H1 (cell line): ENCODE data around the gene CDH8. TPM values are rescaled to one million over a fixed set of nuclear protein-coding genes. Genes with fewer than 3 reads are reported as not detected.

Experiments used
- BCL11A ChIP-seq, 2 experiments: IDR thresholded peaks; one replicate each; pipeline ENCODE4 v1.6.1; 2011; ENCODE audit warnings: low read depth in 2 of 2, low read length in 2 of 2, mild to moderate bottlenecking in 2 of 2
- CBX8 ChIP-seq: fragments of 300-800, 300-1000 bp; sonication (generic); IDR thresholded peaks from 2 replicates; pipeline ENCODE4 v1.7.1; 2016; ENCODE audit warnings: low read depth, low read length, borderline replicate concordance
- CHD1 ChIP-seq: IDR thresholded peaks from 2 replicates; pipeline ENCODE4 v1.6.1; 2012; ENCODE audit warnings: low read depth, low read length, improper control_type of control experiment
- HDAC6 ChIP-seq: IDR thresholded peaks from one replicate; pipeline ENCODE4 v1.7.1; 2012; ENCODE audit warnings: low read depth, mild to moderate bottlenecking, inconsistent platforms, low read length, moderate library complexity
- KDM5A ChIP-seq: fragments of 200-600 bp; IDR thresholded peaks from 2 replicates; pipeline ENCODE4 v1.7.1; 2012; ENCODE audit warnings: mild to moderate bottlenecking, low read length, inconsistent platforms, mixed read lengths
- POU5F1 ChIP-seq: IDR thresholded peaks from 2 replicates; pipeline ENCODE4 v1.6.1; 2011; ENCODE audit warnings: low read depth, mild to moderate bottlenecking, low read length, moderate library complexity
- RAD21 ChIP-seq, 2 experiments: IDR thresholded peaks in 1 of 2; conservative IDR thresholded peaks in 1 of 2; 2 replicates each; pipeline ENCODE4 v1.6.1; 2011; ENCODE audit warnings: low read depth in 2 of 2, low read length in 2 of 2, improper control_type of control experiment in 1 of 2, inconsistent platforms in 1 of 2, mild to moderate bottlenecking in 1 of 2, moderate library complexity in 1 of 2
- RXRA ChIP-seq: IDR thresholded peaks from 2 replicates; pipeline ENCODE4 v1.6.1; 2011; ENCODE audit warnings: low read depth, mild to moderate bottlenecking, low read length, moderate library complexity; ENCODE audit not compliant: insufficient read depth
- SRF ChIP-seq: IDR thresholded peaks from 2 replicates; pipeline ENCODE4 v1.6.1; 2011; ENCODE audit warnings: mild to moderate bottlenecking, low read depth, low read length, moderate library complexity
- TAF1 ChIP-seq: IDR thresholded peaks from 2 replicates; pipeline ENCODE4 v1.6.1; 2011; ENCODE audit warnings: mild to moderate bottlenecking, low read depth, low read length
- polyA plus RNA-seq, 7 experiments: library from polyadenylated mRNA; depleted of rRNA in 3 of 7; stranded (reverse) in 5 of 7; unstranded in 2 of 7; fragments of >200 nt in 5 of 7; fragments of 200-250 nt in 2 of 7; gene quantifications; 1 replicate in 5 of 7; 2 replicates in 1 of 7; 4 replicates in 1 of 7; pipeline versions ENCODE4 v1.2.1 to v1.2.3, GENCODE V29; 2011 to 2013; ENCODE audit warnings: missing spikeins in 2 of 7, mixed read lengths in 2 of 7
- total RNA-seq: library from RNA; stranded (reverse); fragmentation: NEBNext Ultra II Directional; extraction: Animal tissue kit (Norgen Biotek cat#: 25700); gene quantifications from 2 replicates; pipeline ENCODE4 v1.2.1, GENCODE V29; 2021
- TF ChIP-seq, protein P1 (sequence below): fragments of 300-600 bp; sonication (generic); IDR thresholded peaks from 2 replicates; pipeline ENCODE4 v1.7.1; 2012; ENCODE audit warnings: low read length, moderate library complexity, mild to moderate bottlenecking, inconsistent platforms; ENCODE audit not compliant: insufficient replicate concordance

Gene CDH8
- total and polyA plus RNA-seq, 2 of the 8 experiments (the other 6 are each of a cell fraction or from before 2014, with no cell fraction given), result 7.7 to 8.4 TPM

- TF ChIP-seq, protein P1, sequence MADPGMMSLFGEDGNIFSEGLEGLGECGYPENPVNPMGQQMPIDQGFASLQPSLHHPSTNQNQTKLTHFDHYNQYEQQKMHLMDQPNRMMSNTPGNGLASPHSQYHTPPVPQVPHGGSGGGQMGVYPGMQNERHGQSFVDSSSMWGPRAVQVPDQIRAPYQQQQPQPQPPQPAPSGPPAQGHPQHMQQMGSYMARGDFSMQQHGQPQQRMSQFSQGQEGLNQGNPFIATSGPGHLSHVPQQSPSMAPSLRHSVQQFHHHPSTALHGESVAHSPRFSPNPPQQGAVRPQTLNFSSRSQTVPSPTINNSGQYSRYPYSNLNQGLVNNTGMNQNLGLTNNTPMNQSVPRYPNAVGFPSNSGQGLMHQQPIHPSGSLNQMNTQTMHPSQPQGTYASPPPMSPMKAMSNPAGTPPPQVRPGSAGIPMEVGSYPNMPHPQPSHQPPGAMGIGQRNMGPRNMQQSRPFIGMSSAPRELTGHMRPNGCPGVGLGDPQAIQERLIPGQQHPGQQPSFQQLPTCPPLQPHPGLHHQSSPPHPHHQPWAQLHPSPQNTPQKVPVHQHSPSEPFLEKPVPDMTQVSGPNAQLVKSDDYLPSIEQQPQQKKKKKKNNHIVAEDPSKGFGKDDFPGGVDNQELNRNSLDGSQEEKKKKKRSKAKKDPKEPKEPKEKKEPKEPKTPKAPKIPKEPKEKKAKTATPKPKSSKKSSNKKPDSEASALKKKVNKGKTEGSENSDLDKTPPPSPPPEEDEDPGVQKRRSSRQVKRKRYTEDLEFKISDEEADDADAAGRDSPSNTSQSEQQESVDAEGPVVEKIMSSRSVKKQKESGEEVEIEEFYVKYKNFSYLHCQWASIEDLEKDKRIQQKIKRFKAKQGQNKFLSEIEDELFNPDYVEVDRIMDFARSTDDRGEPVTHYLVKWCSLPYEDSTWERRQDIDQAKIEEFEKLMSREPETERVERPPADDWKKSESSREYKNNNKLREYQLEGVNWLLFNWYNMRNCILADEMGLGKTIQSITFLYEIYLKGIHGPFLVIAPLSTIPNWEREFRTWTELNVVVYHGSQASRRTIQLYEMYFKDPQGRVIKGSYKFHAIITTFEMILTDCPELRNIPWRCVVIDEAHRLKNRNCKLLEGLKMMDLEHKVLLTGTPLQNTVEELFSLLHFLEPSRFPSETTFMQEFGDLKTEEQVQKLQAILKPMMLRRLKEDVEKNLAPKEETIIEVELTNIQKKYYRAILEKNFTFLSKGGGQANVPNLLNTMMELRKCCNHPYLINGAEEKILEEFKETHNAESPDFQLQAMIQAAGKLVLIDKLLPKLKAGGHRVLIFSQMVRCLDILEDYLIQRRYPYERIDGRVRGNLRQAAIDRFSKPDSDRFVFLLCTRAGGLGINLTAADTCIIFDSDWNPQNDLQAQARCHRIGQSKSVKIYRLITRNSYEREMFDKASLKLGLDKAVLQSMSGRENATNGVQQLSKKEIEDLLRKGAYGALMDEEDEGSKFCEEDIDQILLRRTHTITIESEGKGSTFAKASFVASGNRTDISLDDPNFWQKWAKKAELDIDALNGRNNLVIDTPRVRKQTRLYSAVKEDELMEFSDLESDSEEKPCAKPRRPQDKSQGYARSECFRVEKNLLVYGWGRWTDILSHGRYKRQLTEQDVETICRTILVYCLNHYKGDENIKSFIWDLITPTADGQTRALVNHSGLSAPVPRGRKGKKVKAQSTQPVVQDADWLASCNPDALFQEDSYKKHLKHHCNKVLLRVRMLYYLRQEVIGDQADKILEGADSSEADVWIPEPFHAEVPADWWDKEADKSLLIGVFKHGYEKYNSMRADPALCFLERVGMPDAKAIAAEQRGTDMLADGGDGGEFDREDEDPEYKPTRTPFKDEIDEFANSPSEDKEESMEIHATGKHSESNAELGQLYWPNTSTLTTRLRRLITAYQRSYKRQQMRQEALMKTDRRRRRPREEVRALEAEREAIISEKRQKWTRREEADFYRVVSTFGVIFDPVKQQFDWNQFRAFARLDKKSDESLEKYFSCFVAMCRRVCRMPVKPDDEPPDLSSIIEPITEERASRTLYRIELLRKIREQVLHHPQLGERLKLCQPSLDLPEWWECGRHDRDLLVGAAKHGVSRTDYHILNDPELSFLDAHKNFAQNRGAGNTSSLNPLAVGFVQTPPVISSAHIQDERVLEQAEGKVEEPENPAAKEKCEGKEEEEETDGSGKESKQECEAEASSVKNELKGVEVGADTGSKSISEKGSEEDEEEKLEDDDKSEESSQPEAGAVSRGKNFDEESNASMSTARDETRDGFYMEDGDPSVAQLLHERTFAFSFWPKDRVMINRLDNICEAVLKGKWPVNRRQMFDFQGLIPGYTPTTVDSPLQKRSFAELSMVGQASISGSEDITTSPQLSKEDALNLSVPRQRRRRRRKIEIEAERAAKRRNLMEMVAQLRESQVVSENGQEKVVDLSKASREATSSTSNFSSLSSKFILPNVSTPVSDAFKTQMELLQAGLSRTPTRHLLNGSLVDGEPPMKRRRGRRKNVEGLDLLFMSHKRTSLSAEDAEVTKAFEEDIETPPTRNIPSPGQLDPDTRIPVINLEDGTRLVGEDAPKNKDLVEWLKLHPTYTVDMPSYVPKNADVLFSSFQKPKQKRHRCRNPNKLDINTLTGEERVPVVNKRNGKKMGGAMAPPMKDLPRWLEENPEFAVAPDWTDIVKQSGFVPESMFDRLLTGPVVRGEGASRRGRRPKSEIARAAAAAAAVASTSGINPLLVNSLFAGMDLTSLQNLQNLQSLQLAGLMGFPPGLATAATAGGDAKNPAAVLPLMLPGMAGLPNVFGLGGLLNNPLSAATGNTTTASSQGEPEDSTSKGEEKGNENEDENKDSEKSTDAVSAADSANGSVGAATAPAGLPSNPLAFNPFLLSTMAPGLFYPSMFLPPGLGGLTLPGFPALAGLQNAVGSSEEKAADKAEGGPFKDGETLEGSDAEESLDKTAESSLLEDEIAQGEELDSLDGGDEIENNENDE, result no peak
- no peak for TF ChIP-seq CBX8
- no peak for TF ChIP-seq CHD1
- no peak for TF ChIP-seq POU5F1
- TF ChIP-seq BCL11A (IDR thresholded peaks at IDR 0.05; ENCODE audit: low read depth in 2 of 2, low read length in 2 of 2), result no peak
- no peak for TF ChIP-seq RAD21 (IDR thresholded peaks at IDR 0.05 in 1 of 2, conservative IDR thresholded peaks at IDR 0.05 in 1 of 2; ENCODE audit: low read depth in 2 of 2, low read length in 2 of 2)
- no peak for TF ChIP-seq RXRA
- TF ChIP-seq SRF, result no peak
- TF ChIP-seq HDAC6, result no peak
- TF ChIP-seq KDM5A, result no peak
- no peak for TF ChIP-seq TAF1
Measured at GRCh38 chr16:61792194-61792909, 243.9 kb downstream of the CDH8 start (continued).
